ENCODE measurements around the gene HSPA6.
"Not testable (repeated sequence)": the region's sequence is repeated elsewhere in the genome, so short reads cannot be mapped to it uniquely, and the experiment has no call there.

HSPA6 gene

DNA sequence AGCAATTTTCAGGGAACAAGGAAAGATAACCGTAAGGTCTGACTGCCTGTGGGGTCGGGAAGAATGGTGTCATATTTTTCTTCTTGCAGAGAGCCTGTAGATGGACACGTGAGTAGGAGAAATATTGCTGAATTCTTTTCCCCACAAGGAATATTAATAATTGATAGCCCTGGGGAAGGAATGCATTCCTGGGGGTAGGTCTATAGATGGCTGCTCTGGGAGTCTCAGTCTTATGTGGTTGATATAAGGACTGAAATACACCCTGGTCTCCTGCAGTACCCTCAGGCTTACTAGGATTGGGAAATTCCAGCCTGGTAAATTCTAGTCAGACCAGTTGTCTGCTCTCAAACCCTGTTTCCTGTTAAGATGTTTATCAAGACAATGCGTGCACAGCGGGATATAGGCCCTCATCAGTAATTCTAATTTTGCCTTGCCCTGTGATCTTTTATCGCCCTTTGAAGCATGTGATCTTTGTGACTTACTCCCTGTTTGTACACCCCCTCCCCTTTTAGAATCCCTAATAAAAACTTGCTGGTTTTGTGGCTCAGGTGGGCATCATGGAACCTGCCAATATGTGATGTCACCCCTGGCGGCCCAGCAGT is 12.8 kb downstream of the HSPA6 start:
- DNase-seq = not testable (repeated sequence)

DNA sequence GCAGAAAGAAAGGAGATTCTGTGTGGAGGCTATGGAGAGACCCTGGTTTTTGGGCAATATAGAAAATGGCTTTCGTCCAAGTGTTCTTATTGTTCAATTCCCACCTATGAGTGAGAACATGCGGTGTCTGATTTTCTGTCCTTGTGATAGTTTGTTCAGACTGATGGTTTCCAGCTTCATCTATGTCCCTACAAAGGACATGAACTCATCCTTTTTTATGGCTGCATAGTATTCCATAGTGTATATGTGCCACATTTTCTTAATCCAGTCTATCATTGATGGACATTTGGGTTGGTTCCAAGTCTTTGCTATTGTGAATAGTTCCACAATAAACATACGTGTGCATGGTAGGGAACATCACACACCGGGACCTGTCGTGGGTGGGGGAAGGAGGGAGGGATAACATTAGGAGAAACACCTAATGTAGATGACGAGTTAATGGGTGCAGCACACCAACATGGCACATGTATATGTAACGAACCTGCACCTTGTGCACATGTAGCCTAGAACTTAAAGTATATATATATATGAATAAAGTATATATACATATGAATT is 14.7 kb downstream of the HSPA6 start:
- DNase-seq = not testable (repeated sequence)

DNA sequence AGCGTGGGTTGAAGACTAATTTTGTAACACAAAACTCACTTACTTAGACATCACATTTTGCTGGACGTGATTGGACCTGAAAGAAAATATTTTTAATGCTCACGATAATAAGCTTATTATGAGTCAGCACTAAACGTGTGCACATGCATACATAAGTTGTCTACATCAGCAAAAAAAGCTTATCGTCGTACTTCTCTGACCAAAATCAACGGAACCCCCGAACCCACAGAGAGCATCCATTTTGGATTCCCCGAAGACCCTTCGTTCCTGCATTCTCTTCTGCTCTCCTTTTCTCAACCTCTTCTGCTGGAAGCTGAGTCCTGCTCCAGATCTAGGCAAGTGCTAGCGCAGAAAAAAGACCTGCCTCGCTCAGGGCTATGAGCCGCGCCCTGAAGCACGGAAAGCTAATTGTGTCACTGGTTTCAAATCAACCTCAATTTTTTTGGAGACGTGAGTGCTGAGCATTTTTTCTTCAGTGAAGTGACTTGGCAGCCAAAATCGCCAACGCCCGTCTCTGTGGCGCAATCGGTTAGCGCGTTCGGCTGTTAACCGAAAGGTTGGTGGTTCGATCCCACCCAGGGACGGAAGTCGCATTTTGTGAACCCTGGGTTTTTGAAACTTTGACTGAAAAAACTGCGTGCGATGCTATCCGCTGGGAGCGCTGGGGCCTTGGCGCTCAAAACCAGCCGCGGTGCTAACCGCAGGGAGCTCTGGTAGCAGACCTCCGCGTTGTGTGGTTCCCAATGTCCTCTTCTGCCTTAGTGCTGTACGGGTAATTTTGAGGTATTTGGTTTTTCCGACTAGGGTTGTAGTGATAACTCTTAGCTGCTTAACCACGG is 15.6 kb downstream of the HSPA6 start:
- DNase-seq = peak; percentile 97 to 99

DNA sequence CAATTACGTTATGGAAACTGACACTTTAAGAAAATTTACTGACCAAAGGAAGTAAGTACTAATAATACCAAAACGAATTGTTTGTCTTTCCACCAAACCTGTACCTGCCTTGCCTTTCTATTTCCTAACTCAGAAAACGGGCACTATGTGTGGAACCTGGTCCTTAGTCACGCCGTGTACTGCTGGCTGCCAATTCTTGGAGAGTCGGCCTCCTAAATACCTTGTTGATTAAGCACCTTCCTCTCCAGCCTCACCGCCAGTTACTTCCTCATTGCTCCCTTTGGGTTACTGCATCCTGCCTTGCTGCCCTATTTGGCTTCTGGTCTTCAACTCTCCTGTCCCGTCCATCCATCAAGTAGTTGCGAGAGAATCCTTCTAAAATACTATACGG is 16.2 kb downstream of the HSPA6 start:
- DNase-seq = peak in 1 of 2 experiments; percentile 39

DNA sequence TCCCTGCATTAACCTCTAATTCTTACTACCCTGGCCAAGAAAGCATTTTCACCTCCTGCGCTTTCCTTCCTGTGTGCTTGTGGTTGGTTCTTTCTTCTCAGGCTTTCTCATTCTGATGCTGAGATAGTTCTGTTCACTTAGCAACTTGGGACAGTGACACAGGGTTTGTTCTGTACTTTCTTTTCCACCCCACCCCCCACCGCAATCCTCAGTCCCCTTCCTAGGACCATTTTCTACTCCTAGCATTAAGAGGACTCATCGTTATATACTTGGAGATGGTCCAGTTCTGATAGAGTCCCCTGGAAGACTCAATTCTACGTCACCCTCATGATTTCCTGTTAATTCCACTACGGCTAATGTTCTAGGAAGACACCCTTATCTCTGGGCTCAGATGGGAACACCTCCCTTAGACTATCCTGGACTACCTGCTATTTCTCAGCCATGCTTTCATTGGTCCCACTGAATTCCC is 17.8 kb downstream of the HSPA6 start:
- peak; percentile 44 to 54 for DNase-seq

DNA sequence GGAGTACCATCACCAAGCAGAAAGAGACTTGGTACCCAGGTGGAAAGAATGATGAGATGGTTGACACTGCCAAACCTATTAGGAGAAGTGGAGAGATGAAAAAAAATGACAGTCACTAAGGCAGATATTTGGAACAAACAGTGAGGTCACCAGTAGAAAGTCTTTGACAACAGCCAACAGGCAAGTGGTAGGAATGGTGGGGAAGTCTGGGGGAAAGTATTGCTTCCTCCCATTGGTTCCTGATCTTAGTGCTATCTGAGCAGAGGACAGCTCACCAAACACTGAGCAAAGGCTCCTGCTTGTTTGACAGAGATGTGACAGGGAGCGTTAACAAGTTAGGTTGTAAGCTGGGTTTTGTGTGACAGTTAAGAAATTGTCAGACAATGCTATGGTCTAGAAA is 18.8 kb downstream of the HSPA6 start:
- not testable (repeated sequence) for DNase-seq

DNA sequence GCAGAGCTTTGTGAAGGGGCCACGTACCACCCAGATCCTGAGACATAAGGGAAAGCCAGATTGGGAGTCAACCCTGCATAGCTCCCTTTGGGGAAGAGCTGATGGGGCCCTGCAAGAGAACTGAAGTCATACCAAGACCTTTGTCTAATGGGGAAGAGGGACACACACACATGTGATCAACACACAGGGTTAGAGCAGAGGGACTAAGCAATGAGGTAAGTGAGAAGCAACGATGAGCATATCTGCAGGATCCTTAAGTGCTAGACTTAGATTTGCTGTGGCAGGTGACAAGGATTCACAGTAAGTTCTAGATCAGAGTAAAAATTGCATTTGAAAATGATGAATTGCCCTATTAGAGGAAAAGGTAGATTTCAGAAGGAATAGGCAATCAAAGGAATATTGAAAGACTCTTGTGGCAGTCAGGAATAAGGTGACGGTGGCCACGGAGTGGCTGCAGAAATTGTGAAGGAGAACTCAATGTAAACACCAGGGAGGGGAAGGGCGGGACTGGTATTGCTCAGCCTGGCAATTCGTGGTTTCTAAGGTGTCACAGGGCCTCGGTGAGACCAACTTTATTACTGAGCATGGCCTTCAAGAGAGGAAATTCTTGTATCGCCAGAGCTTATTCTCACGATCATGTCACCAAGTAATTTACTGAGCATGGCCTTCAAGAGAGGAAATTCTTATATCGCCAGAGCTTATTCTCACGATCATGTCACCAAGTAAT is 20.8 kb downstream of the HSPA6 start:
- DNase-seq = not testable (repeated sequence)

DNA sequence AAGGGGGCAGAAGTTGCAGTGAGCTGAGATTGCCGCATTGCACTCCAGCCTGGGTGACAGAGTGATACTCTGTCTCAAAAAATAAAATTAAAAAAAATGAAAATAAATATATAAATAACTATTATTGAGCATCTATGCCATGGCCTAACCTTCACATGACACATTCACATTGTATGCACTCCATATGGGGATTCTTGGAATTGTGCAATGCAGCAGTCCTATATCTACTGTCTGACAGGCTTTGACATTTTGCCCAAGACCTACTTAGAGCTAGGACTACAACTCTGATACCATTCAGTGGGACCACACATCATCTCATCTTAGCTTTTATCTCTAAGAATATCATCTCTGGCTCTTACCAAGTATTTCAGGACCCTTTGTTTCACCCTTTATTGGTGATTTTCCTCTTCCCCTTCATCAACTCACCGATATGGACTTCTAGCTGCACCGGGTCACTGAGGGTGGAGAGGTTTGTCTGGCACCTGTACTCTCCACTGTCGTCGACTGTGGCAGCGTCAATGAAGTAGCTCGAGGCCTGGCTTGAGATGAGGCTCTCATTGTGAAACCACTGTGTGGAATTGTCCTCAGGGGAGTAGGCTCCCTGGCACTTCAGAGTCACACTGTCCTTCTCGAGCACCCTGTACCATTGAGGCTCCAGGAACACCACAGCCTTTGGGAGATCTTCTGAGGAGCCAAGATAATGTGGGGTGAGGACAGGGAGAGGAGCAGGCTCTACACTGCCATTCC is 23.8 kb downstream of the HSPA6 start:
- not testable (repeated sequence) for DNase-seq

DNA sequence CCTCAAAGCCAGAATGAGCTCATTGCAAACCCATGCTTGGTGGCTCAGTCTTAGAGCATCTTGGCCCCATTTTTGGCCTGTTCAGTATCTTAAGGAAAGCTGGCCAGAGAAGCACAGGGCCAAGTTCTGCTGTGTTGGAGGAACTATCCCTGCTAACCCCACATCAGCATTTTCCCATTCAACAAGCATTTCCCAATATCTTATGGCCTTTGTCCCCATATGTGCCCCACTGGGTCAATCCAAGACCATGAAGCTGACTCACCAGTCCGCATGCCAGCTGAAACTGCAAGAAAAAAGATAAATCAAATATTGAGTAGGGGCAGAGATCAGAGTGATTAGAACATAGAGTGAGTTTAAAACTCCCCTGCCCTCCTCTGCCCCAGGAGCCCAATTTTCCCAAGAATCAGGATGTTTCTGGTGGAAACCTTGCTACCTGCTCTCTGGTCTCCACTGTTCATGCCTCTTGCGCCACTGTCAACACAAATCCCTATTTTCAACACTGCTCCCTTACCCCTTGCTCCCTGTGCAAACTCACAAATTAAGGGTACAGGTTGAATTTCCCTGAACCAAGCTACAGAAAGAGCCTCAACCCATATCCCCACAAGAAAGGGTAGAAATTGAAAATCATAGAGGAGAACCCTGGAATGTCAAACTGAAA is 24.5 kb downstream of the HSPA6 start:
- not testable (repeated sequence) for DNase-seq

DNA sequence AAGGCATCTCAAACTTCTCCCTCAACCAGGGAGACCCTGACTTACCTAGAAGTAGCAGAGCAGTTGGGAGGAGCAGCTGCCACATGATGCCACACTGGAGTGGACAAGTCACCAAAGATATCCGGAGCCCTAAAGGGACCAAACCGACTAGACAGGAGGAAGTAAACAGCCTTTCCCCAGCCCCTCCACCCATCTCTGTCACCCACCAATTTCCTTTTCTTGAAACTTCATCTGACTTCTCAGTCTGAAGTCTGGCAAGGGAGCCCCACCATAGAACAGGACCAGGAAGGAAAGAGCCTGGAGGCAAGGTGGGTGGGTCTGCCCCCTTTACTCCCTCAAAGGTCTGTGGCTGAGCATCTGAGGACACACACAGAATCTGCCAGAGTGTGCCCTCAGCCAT is 25.3 kb downstream of the HSPA6 start, which contains the start of gene FCGR3A:
TSS of gene FCGR3A (minus strand) at position 167 of the 400 bp plus-strand sequence. CDS start at position 85, 82 bp downstream.
- no peak for DNase-seq

DNA sequence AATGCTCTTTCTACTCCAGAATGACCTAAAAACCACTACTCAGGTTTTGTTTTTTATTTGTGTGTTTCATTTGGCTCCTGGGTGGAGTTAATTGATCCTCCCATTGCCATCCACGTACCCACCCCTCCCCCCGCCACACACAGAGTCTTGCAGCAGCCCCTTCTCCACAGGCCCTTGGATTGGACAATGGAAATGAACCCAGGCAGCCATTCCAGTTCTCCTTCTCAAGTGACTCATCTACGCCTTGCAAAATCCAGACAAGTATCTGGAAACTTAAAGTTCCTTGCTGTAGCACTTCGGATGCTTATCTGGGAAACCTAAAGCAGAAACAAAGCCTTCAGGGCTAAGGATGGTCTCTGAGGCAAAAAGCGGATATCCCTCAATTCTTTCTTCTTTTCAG is 26.6 kb downstream of the HSPA6 start:
- not testable (repeated sequence) for DNase-seq

DNA sequence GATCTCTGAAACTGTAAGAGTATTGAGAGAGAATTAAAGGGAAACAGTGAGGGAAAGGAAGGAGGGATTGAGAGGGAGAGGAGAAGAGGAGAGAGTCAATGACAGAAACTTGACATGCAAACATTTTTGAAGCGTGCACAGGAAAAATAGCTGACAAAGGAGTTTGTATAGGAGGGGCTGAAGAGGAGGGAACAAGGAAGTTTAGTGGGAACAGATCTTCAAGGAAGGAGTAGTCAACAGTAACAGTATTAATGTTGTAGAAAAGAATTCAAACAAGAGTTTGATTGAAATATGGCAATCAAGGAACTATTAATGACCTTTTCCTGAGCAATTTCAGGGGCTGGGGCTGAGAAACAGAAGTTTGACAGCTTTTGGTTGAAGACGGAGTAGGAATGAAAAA is 29.3 kb downstream of the HSPA6 start:
- DNase-seq = not testable (repeated sequence)

DNA sequence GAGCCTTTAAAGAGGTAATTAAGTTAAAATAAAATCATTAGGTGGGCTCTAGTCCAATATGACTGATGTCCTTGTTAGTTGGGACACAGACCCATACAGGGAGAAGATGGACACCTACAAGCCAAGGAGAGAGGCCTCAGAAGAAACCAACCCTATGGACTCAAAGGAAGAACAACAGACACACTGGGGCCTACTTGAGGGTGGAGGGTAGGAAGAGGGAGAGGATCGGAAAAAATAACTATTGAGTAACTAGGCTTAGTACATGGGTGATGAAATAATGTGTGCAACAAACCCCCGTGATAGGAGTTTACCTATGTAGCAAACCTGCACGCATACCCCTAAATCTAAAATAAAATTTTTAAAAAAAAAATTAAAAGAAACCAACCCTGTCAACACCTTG is 30.0 kb downstream of the HSPA6 start:
- DNase-seq = not testable (repeated sequence)

DNA sequence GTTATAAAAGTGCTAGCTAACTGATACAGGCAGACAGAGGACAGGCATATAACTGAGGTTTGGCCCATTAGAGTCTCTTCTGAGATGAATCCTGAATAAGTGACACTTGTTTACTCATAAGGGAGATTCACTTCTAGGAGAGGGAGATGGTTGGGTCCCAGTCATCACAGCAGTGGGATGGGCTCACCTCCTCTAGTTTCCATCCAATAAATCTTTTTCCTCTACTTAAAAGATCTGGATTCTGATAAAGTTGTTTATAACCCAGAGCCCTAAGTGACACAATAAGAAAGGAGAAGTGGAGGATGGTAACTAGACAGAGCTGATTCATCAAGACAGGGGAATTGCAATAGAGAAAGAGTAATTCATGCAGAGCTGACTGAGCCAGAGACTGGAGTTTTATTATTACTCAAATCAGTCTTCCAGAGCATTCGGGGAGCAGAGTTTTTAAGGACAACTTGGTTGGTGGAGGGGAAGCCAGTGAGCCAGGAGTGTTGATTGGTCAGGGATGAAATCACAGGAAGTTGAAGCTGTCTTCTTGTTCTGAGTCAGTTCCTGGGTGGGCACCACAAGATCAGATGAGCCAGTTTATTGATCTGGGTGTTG is 30.6 kb downstream of the HSPA6 start:
- peak in 1 of 2 experiments; percentile 49 for DNase-seq

DNA sequence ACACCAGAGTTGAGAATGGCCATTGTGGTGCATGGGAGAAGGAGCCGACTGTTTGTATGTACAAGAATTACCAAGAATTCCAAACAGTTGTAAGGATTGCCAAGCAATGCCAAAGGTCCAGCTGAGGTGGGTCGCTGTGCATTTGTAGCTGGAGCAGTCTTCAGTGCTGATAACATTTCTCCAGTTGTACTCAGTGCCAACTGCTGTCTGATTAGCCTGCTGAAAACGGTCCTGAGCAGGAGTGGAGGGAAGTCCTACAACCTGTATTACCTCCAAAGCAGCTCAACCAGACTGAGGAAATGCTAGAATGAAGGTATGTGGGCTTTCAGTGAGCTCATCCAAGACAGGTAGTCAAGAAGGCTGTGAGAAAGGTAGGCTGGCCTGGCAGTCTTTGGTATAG is 31.8 kb downstream of the HSPA6 start:
- not testable (repeated sequence) for DNase-seq

DNA sequence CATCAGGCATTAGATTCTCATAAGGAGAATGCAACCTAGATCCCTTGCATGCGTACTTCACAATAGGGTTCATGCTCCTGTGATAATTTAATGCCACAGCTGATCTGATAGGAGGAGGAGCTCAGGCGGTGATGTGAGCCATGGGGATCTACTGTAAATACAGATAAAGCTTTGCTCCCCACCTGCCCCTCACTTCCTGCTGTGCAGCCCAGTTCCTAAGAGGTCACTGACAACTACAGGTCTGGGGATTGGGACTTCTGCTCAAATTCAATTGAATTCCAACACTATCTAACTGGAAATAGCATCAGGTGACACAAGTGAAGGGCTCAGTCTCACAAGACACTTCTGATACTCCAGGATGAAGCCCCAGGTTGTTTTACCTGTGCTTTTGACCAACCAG is 32.6 kb downstream of the HSPA6 start:
- DNase-seq = not testable (repeated sequence)

DNA sequence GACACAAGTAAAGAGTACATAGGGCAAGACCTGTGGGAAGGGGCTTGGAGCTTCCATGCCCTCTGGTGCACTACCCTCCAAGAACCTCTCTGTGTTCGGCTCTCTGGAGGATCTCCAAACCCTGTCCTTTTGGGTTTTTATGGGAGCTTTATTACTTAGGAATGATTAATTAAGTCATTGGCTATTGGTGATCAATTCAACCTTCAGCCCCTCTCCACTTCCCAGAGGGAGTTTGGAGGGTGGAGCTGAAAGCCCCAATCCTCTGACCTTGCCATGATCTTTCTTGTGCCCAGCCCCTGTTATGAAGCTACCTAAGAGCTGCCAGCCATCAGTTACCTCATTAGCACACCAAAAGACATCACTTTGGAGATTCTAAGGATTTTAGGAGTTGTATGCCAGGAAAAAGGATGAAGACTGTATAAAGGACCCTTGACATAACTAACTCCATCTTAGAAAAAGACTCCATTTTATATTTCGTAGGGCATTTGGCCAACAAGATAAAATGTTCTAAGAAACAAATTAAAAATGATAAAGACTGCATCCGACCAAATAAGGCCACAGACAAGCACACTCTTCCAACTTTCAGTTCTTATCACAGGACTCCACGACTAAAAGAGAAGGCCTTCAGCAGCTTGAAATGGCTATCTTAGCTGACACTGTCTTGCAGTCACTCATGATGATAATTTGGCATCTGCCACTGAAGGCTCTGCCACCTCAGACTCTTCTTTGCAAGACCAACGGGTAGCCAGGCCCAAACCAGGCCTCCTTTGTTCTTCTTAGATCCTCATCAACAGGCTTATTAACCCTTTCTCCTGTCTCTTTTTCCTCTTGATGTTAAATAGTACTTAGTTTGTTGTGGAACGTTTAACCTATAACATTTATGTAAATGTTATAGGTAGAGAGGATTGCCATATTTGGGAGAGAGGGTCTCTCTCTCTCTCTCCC is 33.4 kb downstream of the HSPA6 start:
- not testable (repeated sequence) for DNase-seq

DNA sequence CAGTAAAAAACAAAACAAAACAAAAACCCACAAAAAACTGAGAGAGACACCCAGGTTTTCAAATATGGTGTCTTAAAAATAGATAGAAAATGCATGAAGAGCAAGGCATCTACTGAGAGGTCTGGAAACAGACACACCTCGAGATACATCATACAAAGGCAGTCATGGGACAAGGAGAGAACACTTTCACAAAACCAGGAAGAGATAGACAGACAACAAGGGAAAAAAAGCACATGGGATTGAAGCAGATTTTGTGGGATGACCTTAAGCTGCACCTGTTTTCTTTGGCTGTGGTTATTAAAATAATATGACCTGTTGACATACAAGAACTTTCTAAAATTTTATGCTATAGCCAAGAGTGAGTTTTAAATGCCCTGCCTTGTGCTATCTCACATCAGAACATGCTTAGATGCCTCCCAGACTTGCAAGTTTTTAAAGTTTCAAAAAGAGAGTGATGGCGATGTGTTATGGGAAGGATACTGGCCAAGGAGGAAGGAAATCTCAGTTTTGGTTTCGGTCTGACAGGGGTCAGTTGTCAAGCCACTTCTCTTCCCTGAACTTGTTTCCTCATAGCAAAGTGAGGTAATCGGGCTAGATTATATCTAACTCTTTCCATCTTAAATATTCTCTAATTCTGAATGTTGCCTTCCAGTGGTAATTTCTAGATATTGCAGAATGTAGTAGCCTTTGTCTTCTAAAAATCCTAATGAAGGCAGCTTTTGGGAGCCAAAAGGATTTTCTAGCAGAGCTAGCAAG is 36.8 kb downstream of the HSPA6 start:
- DNase-seq = not testable (repeated sequence)

DNA sequence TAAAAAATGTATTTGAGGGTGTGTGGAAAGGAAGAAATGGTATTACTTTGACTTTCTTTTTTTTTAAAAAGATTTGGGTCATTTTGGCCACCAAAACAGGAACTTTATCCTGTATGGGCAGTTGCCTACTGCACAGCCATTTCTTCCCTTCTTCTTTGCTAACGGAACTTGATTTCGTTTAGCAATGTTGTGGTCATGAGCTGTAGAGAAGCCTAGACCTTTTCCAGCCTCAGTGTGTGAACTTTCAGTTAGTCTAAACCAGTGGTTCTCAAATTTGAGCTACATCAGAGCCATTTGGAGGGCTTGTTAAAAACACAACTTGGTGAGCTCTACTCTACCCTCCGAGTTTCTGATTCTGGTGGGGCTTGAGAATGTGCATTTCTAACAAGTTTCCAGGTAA is 38.1 kb downstream of the HSPA6 start:
- DNase-seq = not testable (repeated sequence)

Measured in activated T-cell treated with anti-CD3 and anti-CD28 coated beads, Interleukin-2, amount 50 U/mL, for 48 hours (primary cell).